Activated CD4-positive, alpha-beta memory T cell treated with anti-CD3 and anti-CD28 coated beads, Interleukin-2, amount 10 ng/mL, durations not matched to agents 7 days and 5 days (primary cell): ENCODE results near the gene INO80B. TPM values are rescaled to one million over a fixed set of nuclear protein-coding genes. Genes with fewer than 3 reads are reported as not detected.

Experiments
- CTCF ChIA-PET: fragments of 350-600 bp; sonication (Branson Sonifier 250); formaldehyde crosslinking; loops from one replicate; lab custom pipeline; 2021; ENCODE audit warnings: antibody characterized with exemption, inconsistent platforms; lab: Charles Lee
- POLR2A ChIA-PET: fragments of 350-600 bp; sonication (Branson Sonifier 250); formaldehyde crosslinking; loops from one replicate; lab custom pipeline; 2021; ENCODE audit warnings: antibody characterized with exemption; lab: Charles Lee
- DNase-seq: peaks from one replicate; pipeline ENCODE4 v3.0.0-alpha.2; 2020
- H3K27ac Mint-ChIP-seq: one replicate; pipeline ENCODE4 v1.8.0; 2021; ENCODE audit warnings: mild to moderate bottlenecking, mixed read lengths
- H3K27me3 Mint-ChIP-seq: one replicate; pipeline ENCODE4 v1.8.0; 2021; ENCODE audit warnings: mixed read lengths
- H3K36me3 Mint-ChIP-seq: one replicate; pipeline ENCODE4 v1.8.0; 2021; ENCODE audit warnings: low read depth, mixed read lengths
- H3K4me1 Mint-ChIP-seq: one replicate; pipeline ENCODE4 v1.8.0; 2021; ENCODE audit warnings: mixed read lengths
- H3K4me3 Mint-ChIP-seq: one replicate; pipeline ENCODE4 v1.8.0; 2021; ENCODE audit warnings: mild to moderate bottlenecking, mixed read lengths
- H3K9me3 Mint-ChIP-seq: one replicate; pipeline ENCODE4 v1.8.0; 2021; ENCODE audit warnings: mixed read lengths
- total RNA-seq, 2 experiments: library from RNA; stranded (reverse); gene quantifications; one replicate each; pipeline ENCODE4 v1.2.3, GENCODE V29; 2021

Gene INO80B
- total RNA-seq, 2 experiments from 2014 or later, result 39.8 to 40.3 TPM

DNA sequence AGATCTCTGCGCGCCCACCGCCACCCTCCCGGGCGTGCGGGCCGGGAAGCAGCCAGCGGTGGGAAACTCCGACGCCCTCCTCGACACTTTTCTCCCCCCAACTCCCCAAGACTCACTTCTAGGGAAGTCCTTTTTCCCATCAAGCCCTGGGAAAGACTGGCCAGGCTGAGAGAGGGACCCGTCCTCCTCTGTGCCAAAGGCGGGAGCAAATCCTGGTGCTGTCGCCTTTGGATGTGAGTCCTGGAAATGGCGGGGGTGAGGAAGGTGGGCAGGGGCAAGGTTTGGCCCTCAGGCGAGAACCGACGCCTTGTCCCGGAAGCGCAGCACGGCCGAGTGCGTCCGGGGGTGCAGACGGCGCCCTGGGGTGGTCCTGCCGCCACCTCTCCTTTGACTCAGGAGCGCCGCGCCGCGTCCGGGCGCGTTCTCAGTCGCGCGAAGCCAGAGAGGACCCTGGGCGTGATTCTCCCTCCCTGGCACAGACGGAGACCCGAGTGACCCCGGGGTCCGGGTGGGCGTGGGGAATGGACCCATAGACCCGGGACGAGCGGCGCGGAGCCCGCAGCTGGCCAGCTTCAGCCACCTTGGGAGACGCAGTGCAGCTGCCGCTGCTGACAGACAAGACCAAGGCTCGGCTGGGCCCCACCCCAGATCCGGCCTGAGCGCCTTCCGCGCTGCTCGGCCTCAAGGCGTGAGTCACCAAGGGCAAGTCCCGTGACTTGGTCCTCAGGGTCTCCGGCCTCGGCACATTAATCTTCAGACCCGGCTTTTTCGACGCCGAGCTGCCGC lies 48.0 kb downstream of the INO80B start:
- peaks cover 73% of the 10 kb centered on the region for H3K4me1 Mint-ChIP-seq
- H3K36me3 Mint-ChIP-seq, result peaks cover 65% of the 10 kb centered on the region
- H3K9me3 Mint-ChIP-seq, result no peaks in the 10 kb centered on the region
- H3K27ac Mint-ChIP-seq, result no peak overlapping the region
- peak; percentile 70 for DNase-seq
- CTCF ChIA-PET, result interaction anchor here (1.2 to 2.5 kb wide), 7 partner anchors 9 to 84 kb away, joined by 3 to 12 read pairs (median 5); partner anchors contain the start of genes CCDC142 and TTC31
- POLR2A ChIA-PET, result interaction anchor here (0.8 to 3.7 kb wide), 6 partner anchors 9 to 46 kb away, joined by 3 to 25 read pairs (median 8); partner anchors contain the start of genes AUP1, CCDC142, HTRA2 and TLX2
- H3K27me3 Mint-ChIP-seq, result peaks cover 46% of the 10 kb centered on the region
- peak overlapping the region; percentile 71 for H3K4me3 Mint-ChIP-seq

DNA sequence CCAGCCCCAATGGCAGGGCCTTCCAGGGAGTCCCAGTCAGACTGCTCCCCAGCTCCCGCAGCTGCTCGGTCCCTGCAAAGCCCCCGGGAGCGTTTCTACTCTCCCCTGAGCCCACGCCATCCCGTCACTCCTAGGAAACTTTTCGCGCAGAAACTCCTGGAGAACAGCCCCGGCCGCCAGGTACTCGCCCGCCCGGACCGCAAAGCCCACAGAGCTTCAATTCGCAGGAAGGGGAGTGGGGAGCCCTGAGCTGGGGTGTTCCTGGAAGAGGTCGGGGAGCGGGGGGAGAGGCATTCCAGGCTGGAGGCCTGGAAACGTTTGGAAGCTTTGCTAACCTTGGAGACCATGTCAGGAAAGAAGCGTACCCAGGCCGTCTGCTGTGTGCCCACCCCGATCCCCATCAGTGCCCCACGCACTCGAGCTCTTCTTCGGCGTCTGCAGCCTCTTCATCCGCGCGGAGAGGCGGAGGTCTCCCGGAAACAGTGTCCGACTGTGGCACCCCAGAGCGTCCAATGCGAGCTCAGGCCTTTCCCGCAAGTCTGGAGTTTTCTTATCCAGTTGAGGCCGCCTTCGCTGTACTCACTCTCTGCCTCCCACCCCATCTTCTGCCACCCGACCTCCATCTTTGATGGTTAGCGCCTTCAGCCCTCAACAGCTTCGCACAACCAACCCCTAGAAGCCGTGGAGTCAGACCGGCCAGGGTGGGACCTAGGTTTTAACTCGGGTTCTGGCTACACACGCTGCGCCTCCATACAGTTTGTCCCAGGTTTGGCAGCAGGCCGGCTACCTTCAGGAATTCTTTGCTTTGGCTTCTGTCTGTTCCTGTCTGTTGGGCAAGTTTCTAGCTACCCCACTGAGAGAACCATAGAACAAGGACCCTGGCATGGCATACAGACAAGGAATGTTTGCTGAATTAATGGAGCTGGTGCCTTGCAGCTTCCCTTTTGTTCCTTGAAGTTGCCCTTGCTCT lies 48.9 kb downstream of the INO80B start:
- Mint-ChIP-seq H3K9me3 (no peaks in the 10 kb centered on the region), H3K4me1 (peaks cover 73% of the 10 kb centered on the region), H3K27me3 (peaks cover 42% of the 10 kb centered on the region), H3K27ac (no peak overlapping the region), H3K4me3 (peak overlapping the region; percentile 71), H3K36me3 (peaks cover 60% of the 10 kb centered on the region)
- POLR2A ChIA-PET, result interaction anchor here (0.8 to 3.7 kb wide), 7 partner anchors 10 to 47 kb away, joined by 3 to 25 read pairs (median 7); partner anchors contain the start of genes AUP1, CCDC142, DQX1 and HTRA2
- CTCF ChIA-PET, result interaction anchor here (1.2 to 2.5 kb wide), 7 partner anchors 10 to 84 kb away, joined by 3 to 12 read pairs (median 5); partner anchors contain the start of genes CCDC142 and TTC31
- no peak for DNase-seq

DNA sequence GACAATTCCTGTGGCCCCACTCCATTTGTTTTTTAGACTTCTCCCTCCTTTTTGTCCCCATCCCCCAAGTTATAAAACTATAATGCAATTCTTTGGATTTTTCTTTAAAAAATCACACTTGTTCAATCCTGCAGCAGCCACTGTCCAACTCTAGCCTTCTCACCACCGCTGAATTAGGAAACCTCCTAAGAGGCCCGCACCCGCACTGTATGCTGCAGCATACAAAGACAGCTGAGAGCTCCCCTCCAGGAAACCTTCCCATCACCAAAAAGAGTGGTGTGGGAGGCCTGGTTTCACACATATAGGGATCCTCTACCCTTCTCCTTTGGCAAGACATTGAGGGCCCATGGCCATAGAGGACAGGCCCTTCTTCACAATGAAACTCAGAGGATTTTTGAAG lies 49.7 kb downstream of the INO80B start:
- peaks cover 68% of the 10 kb centered on the region for H3K4me1 Mint-ChIP-seq
- POLR2A ChIA-PET, result interaction anchor here (1.0 to 3.7 kb wide), 4 partner anchors 10 to 25 kb away, joined by 4 to 25 read pairs (median 14); partner anchors contain the start of genes AUP1, CCDC142, DQX1 and HTRA2
- CTCF ChIA-PET, result interaction anchor here (1.4 to 2.5 kb wide), 3 partner anchors 19 to 83 kb away, joined by 3 to 12 read pairs (median 6); partner anchors contain the start of genes CCDC142 and TTC31
- peaks cover 56% of the 10 kb centered on the region for H3K36me3 Mint-ChIP-seq
- no peak for DNase-seq
- peak overlapping the region; percentile 8 for H3K4me3 Mint-ChIP-seq
- no peak overlapping the region for H3K27ac Mint-ChIP-seq
- H3K9me3 Mint-ChIP-seq, result no peaks in the 10 kb centered on the region
- H3K27me3 Mint-ChIP-seq, result peaks cover 37% of the 10 kb centered on the region

DNA sequence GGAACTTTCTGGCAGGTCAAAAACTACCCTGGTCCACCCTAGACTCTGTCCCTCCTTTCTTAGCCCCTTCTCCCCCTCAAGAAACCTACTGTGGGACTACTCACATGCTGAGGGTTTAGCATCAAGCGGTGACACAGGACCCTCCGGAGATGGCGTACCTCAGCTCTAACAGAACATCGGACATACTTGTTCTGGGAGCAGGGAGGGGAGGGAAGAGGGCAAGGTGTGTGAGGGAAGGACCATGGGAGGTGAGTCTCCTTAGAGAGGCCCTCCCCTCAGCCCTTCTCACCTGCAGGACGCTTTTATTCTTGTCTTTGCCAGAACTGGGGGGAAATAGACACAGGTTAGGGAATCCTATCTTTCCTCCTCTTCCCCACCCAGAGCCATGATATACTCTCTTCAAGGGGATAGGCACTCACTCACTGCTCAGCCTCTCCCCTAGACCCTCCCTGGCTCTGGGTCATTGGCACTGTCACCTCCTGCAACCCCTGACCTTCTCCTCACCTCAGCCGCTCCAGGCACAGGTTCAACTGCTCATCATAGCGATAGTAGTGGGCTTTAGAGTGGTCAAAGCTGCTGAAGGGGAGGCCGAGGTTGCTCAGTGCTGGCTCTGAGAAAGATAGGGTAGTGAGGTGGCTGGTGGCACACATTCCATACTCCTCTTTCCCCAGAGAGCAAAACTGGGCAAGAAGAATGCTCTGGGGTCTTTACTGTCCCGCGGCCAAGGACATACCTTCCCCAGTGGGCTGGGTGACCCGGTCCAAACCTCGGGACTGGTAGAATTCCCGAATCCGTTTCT lies 50.8 kb downstream of the INO80B start:
- no peak for DNase-seq
- no peak overlapping the region for H3K4me3 Mint-ChIP-seq
- H3K27ac Mint-ChIP-seq, result no peak overlapping the region
- peaks cover 33% of the 10 kb centered on the region for H3K27me3 Mint-ChIP-seq
- H3K36me3 Mint-ChIP-seq, result peaks cover 50% of the 10 kb centered on the region
- no peaks in the 10 kb centered on the region for H3K9me3 Mint-ChIP-seq
- peaks cover 70% of the 10 kb centered on the region for H3K4me1 Mint-ChIP-seq
- POLR2A ChIA-PET, result interaction anchor here (3.1 to 5.1 kb wide), 4 partner anchors 9 to 25 kb away, joined by 18 to 52 read pairs (median 22); partner anchors contain the start of genes AUP1, CCDC142, HTRA2 and TLX2
- CTCF ChIA-PET, result interaction anchor here (2.5 kb wide), 1 partner anchor 82 kb away, joined by 6 read pairs; no protein-coding TSS in a partner anchor

DNA sequence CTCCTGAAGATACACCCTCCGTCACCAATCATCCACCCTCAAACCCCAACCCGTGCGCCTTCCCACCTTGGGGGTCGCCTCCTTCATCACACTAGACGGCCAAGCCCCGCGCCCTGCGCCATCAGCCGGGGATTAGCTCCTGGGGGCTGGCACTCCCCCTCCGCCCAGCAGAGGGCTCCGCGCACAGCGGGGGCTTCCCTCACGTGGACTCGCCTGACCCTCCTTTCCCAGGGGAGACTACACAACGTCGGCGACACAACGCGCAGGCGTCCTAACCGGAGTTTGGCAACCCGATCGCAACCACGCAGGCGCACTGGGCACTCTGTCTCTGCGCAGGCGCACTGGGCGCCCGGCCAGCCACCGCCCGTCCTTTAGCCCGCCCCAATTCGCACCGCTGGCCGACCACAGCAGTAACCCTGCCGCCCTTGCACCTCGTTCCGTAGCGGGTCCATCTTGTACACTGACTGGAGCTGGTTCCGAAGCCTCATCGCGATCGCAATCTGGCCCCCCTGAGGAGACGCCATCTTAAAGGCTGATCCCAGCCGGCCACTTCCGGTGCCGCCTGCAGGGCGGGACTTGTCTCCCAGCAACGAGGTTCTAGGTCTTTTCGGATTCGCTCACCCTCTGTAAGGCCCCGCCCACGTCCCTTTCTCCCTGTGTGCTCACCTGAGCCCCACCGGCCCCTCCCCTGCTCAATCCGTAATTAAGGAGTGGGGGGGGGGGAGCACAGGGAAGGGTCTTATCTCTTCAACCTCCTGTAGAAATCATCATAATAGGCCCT lies 52.4 kb downstream of the INO80B start, which contains the start of gene PCGF1:
Gene PCGF1 (minus strand): TSS at position 551 of the 781 bp plus-strand sequence. CDS start 27 bp downstream, at position 524.
- peaks cover 29% of the 10 kb centered on the region for H3K27me3 Mint-ChIP-seq
- peak; percentile 98 for DNase-seq
- POLR2A ChIA-PET, result interaction anchor here (1.1 to 5.1 kb wide), 6 partner anchors 9 to 49 kb away, joined by 3 to 52 read pairs (median 11); partner anchors contain the start of genes AUP1, CCDC142, HTRA2 and LBX2
- peaks cover 69% of the 10 kb centered on the region for H3K4me1 Mint-ChIP-seq
- H3K36me3 Mint-ChIP-seq, result peaks cover 38% of the 10 kb centered on the region
- H3K9me3 Mint-ChIP-seq, result no peaks in the 10 kb centered on the region
- H3K4me3 Mint-ChIP-seq, result peak within 1 kb of the TSS; percentile 97
- H3K27ac Mint-ChIP-seq, result peak within 1 kb of the TSS; percentile 99
- CTCF ChIA-PET, result interaction anchor here (1.5 to 1.9 kb wide), 2 partner anchors 24 to 78 kb away, joined by 4 read pairs; no protein-coding TSS in a partner anchor

Other genes with a start within 250 kb of the INO80B start
- 1 to 10 TPM; 2.5 to 3.4 TPM for gene SLC4A5, start 111.7 kb upstream of the INO80B start, total RNA-seq
- gene DCTN1, start 74.8 kb upstream of the INO80B start, total RNA-seq, result 10 to 100 TPM; 88.9 to 99.7 TPM
- 1 to 10 TPM; 1.2 to 1.6 TPM for gene C2orf81, start 33.5 kb upstream of the INO80B start, total RNA-seq
- gene WDR54, start 33.4 kb upstream of the INO80B start, total RNA-seq, result 100 to 1,000 TPM; 102 to 105 TPM
- gene RTKN, start 13.2 kb upstream of the INO80B start, total RNA-seq, result 1 to 10 TPM; 1.1 TPM
- gene WBP1, start 3.4 kb downstream of the INO80B start, total RNA-seq, result 10 to 100 TPM; 58.3 to 60.4 TPM
- gene MOGS, start 10.3 kb downstream of the INO80B start, total RNA-seq, result 10 to 100 TPM; 70.3 to 73.1 TPM
- gene MRPL53, start 17.6 kb downstream of the INO80B start, total RNA-seq, result 100 to 1,000 TPM; 115 to 126 TPM
- 10 to 100 TPM; 20.9 to 25.0 TPM for gene CCDC142, start 27.9 kb downstream of the INO80B start, total RNA-seq
- 10 to 100 TPM; 42.3 to 42.9 TPM for gene TTC31, start 28.0 kb downstream of the INO80B start, total RNA-seq
- 1 to 10 TPM; 1.2 to 1.8 TPM for gene LBX2, start 44.5 kb downstream of the INO80B start, total RNA-seq
- 10 to 100 TPM; 23.0 to 31.4 TPM for gene PCGF1, start 52.6 kb downstream of the INO80B start, total RNA-seq
- 1 to 10 TPM; 2.6 to 3.3 TPM for gene TLX2, start 59.4 kb downstream of the INO80B start, total RNA-seq
- under 1 TPM; 0.33 to 0.45 TPM for gene DQX1, start 71.1 kb downstream of the INO80B start, total RNA-seq
- gene AUP1, start 74.6 kb downstream of the INO80B start, total RNA-seq, result 100 to 1,000 TPM; 118 to 119 TPM
- 10 to 100 TPM; 49.2 to 51.1 TPM for gene HTRA2, start 74.8 kb downstream of the INO80B start, total RNA-seq
- gene LOXL3, start 98.9 kb downstream of the INO80B start, total RNA-seq, result under 1 TPM; 0.60 to 0.70 TPM
- 10 to 100 TPM; 45.2 to 46.8 TPM for gene DOK1, start 99.6 kb downstream of the INO80B start, total RNA-seq
- gene M1AP, start 193.2 kb downstream of the INO80B start, total RNA-seq, result not detected
- gene SEMA4F, start 199.2 kb downstream of the INO80B start, total RNA-seq, result 1 to 10 TPM; 6.6 to 8.2 TPM